ENCODE data around the gene NR2C2AP. TPM values are rescaled to one million over a fixed set of nuclear protein-coding genes. Genes with fewer than 3 reads are reported as not detected.
A peak's percentile ranks its signal among the peaks of the same experiment; 100 is the strongest.

NR2C2AP gene
- total and polyA plus RNA-seq, 2 of the 13 experiments (the other 11 are each of a cell fraction or from before 2014, with no cell fraction given) = 12.2 to 26.8 TPM

- TF ChIP-seq CERS6 (CRISPR knock-in tag; IDR thresholded peaks at IDR 0.05) = no peak
- TF ChIP-seq MEF2D (CRISPR knock-in tag; IDR thresholded peaks at IDR 0.05) = peak; percentile 43
- peak; percentile 66; the same call in 1 of the 2 replicates for TF ChIP-seq ZSCAN25 (CRISPR knock-in tag; IDR thresholded peaks at IDR 0.05)
- 0 out of 2 replicates have a peak, but pooled peaks have one; percentile 64 for TF ChIP-seq FOXK1 (CRISPR knock-in tag; IDR thresholded peaks at IDR 0.05; ENCODE audit: borderline replicate concordance, low read depth)
- no peak for TF ChIP-seq MLX (CRISPR knock-in tag; IDR thresholded peaks at IDR 0.05)
- TF ChIP-seq ZNF335 (CRISPR knock-in tag; IDR thresholded peaks at IDR 0.05) = peak; percentile 78; the same call in 1 of the 2 replicates
- 0 out of 2 replicates have a peak, but pooled peaks have one; percentile 39 for TF ChIP-seq ZNF343 (CRISPR knock-in tag; IDR thresholded peaks at IDR 0.05)
- peak; percentile 83; the same call in 1 of the 2 replicates for TF ChIP-seq ZNF547 (CRISPR knock-in tag; IDR thresholded peaks at IDR 0.05)
- no peak for TF ChIP-seq RBM22 (optimal IDR thresholded peaks at IDR 0.05; ENCODE audit: low read length)
- TF ChIP-seq ZFYVE20 (CRISPR knock-in tag; IDR thresholded peaks at IDR 0.05; ENCODE audit: borderline replicate concordance, low read depth) = no peak
- peak; percentile 29; the same call in 1 of the 2 replicates for TF ChIP-seq POLR2AphosphoS5 (IDR thresholded peaks at IDR 0.05; ENCODE audit: low read depth, low read length)
- peak; percentile 73 for TF ChIP-seq ZNF605 (CRISPR knock-in tag; IDR thresholded peaks at IDR 0.05)
- no peak for TF ChIP-seq ZNF570 (CRISPR knock-in tag; IDR thresholded peaks at IDR 0.05; ENCODE audit: borderline replicate concordance)
- peak; percentile 28; the same call in 1 of the 2 replicates for TF ChIP-seq AHDC1 (CRISPR knock-in tag; IDR thresholded peaks at IDR 0.05; ENCODE audit: borderline replicate concordance)
- 0 out of 2 replicates have a peak, but pooled peaks have one; percentile 51 for TF ChIP-seq ZNF121 (CRISPR knock-in tag; IDR thresholded peaks at IDR 0.05)
- TF ChIP-seq IKZF4 (CRISPR knock-in tag; IDR thresholded peaks at IDR 0.05; ENCODE audit: borderline replicate concordance, low read depth, not compliant biosample characterization) = no peak
- TF ChIP-seq ONECUT2 (CRISPR knock-in tag; IDR thresholded peaks at IDR 0.05) = no peak
- TF ChIP-seq, protein P1, sequence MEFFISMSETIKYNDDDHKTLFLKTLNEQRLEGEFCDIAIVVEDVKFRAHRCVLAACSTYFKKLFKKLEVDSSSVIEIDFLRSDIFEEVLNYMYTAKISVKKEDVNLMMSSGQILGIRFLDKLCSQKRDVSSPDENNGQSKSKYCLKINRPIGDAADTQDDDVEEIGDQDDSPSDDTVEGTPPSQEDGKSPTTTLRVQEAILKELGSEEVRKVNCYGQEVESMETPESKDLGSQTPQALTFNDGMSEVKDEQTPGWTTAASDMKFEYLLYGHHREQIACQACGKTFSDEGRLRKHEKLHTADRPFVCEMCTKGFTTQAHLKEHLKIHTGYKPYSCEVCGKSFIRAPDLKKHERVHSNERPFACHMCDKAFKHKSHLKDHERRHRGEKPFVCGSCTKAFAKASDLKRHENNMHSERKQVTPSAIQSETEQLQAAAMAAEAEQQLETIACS (CRISPR knock-in tag; IDR thresholded peaks at IDR 0.05) = no peak
Measured at GRCh38 chr19:19192078-19192882, 10.9 kb downstream of the NR2C2AP start, which contains the start of the genes BORCS8 and RFXANK (continued).

Measured in HepG2 (cell line).